Stomach (tissue), 4 donors: ENCODE results near the gene RPL39L.

Source experiments
- POLR2A ChIP-seq, 4 donors: fragments of 450-650 bp; IDR thresholded peaks; one replicate each; pipeline ENCODE4 v1.6.1; 2016; ENCODE audit warnings: antibody characterized with exemption in 4 of 4, control low read depth in 2 of 4, mild to moderate bottlenecking in 1 of 4, moderate library complexity in 1 of 4
- TF ChIP-seq, protein P1 (sequence below), 7 experiments: fragments of 450-650 bp in 4 of 7; fragments of 200-600 bp in 3 of 7; sonication (generic) in 3 of 7; IDR thresholded peaks; one replicate each; pipeline ENCODE4 v1.5.1; 2016 to 2019; ENCODE audit warnings: antibody characterized with exemption in 7 of 7, control low read depth in 2 of 7, mild to moderate bottlenecking in 1 of 7

DNA sequence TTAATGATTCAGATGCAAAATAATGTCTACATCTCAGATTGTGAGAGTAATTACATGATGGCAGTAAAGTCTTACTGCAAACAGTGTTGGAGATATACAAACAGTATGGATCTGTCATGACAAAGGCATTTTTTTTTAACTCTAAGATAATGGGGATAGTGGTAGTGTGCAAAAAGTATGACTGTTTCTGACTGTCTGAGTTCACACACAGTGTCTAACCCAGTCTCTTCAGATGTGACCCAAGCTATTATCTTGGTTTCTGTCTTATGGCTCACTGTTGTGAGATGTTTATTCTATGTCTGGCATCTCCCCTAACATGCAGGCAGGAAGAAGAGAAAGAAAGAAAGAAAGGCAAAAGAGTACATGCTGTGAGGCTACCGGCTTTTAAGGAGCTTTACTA, 17.0 kb downstream of the RPL39L start:
- TF ChIP-seq, protein P1, sequence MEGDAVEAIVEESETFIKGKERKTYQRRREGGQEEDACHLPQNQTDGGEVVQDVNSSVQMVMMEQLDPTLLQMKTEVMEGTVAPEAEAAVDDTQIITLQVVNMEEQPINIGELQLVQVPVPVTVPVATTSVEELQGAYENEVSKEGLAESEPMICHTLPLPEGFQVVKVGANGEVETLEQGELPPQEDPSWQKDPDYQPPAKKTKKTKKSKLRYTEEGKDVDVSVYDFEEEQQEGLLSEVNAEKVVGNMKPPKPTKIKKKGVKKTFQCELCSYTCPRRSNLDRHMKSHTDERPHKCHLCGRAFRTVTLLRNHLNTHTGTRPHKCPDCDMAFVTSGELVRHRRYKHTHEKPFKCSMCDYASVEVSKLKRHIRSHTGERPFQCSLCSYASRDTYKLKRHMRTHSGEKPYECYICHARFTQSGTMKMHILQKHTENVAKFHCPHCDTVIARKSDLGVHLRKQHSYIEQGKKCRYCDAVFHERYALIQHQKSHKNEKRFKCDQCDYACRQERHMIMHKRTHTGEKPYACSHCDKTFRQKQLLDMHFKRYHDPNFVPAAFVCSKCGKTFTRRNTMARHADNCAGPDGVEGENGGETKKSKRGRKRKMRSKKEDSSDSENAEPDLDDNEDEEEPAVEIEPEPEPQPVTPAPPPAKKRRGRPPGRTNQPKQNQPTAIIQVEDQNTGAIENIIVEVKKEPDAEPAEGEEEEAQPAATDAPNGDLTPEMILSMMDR (IDR thresholded peaks at IDR 0.05): no peak
- no peak for TF ChIP-seq POLR2A (IDR thresholded peaks at IDR 0.05)
